Fibroblast of lung (primary cell): ENCODE results near the gene NEUROD2. TPM values are rescaled to one million over a fixed set of nuclear protein-coding genes. Genes with fewer than 3 reads are reported as not detected.

Experiments used
- DNase-seq, 2 donors: peaks; one replicate each; pipeline versions ENCODE4 v3.0.0 to v3.0.0-alpha.2; 2010; ENCODE audit warnings: low read depth in 2 of 2
- H2AFZ ChIP-seq: 2 replicates; pipeline ENCODE4 v1.5.1; 2012; ENCODE audit warnings: low read length, control low read depth, inconsistent platforms
- H3K27ac ChIP-seq: 2 replicates; pipeline ENCODE4 v1.5.1; 2011; ENCODE audit warnings: low read length, control low read depth; ENCODE audit not compliant: insufficient read depth
- H3K27me3 ChIP-seq: 2 replicates; pipeline ENCODE4 v1.5.1; 2011; ENCODE audit warnings: mild to moderate bottlenecking, low read length; ENCODE audit not compliant: control insufficient read depth, insufficient read depth
- H3K36me3 ChIP-seq: 2 replicates; pipeline ENCODE4 v1.5.1; 2011; ENCODE audit warnings: low read length; ENCODE audit not compliant: control insufficient read depth, insufficient read depth
- H3K4me1 ChIP-seq: 2 replicates; pipeline ENCODE4 v1.5.1; 2011; ENCODE audit warnings: low read length; ENCODE audit not compliant: control insufficient read depth, insufficient read depth; ENCODE audit errors: extremely low read depth
- H3K4me2 ChIP-seq: 2 replicates; pipeline ENCODE4 v1.5.1; 2011; ENCODE audit warnings: low read length, control low read depth; ENCODE audit not compliant: insufficient read depth; ENCODE audit errors: extremely low read depth
- H3K4me3 ChIP-seq, 4 experiments: fragments of 200-600 bp in 1 of 4; sonication (generic) in 1 of 4; replicated peaks in 1 of 4; 2 replicates each; pipeline ENCODE4 v1.5.1; 2011 to 2016; ENCODE audit warnings: low read length in 4 of 4, low read depth in 3 of 4, mild to moderate bottlenecking in 3 of 4, control low read depth in 2 of 4, inconsistent platforms in 1 of 4, mixed read lengths in 1 of 4; ENCODE audit not compliant: insufficient read depth in 1 of 4; ENCODE audit errors: control extremely low read depth in 1 of 4
- H3K79me2 ChIP-seq: 2 replicates; pipeline ENCODE4 v1.5.1; 2012; ENCODE audit warnings: mild to moderate bottlenecking, low read length, inconsistent platforms; ENCODE audit not compliant: control insufficient read depth, insufficient read depth
- H3K9ac ChIP-seq: 2 replicates; pipeline ENCODE4 v1.5.1; 2011; ENCODE audit warnings: mild to moderate bottlenecking, low read length, control low read depth; ENCODE audit not compliant: insufficient read depth
- H3K9me3 ChIP-seq: 2 replicates; pipeline ENCODE4 v1.5.1; 2012; ENCODE audit warnings: low read depth, low read length; ENCODE audit not compliant: control insufficient read depth, insufficient read depth
- H4K20me1 ChIP-seq: 2 replicates; pipeline ENCODE4 v1.5.1; 2011; ENCODE audit warnings: low read length; ENCODE audit not compliant: control insufficient read depth, insufficient read depth; ENCODE audit errors: extremely low read depth
- EZH2 ChIP-seq: IDR thresholded peaks from 2 replicates; pipeline ENCODE4 v1.5.1; 2012; ENCODE audit warnings: low read length, control low read depth, mild to moderate bottlenecking; ENCODE audit errors: missing control alignments
- polyA plus RNA-seq, 2 donors: library from polyadenylated mRNA; depleted of rRNA in 1 of 2; stranded (reverse) in 1 of 2; unstranded in 1 of 2; fragments of >200 nt; gene quantifications; 2 replicates each; pipeline ENCODE4 v1.2.1, GENCODE V29; 2011 to 2012; ENCODE audit warnings: missing spikeins in 1 of 2
- total RNA-seq: library from RNA; depleted of rRNA; stranded (reverse); fragments of >200 nt; gene quantifications from 2 replicates; pipeline ENCODE4 v1.2.1, GENCODE V29; 2014
- TF ChIP-seq, protein P1 (sequence below), 2 donors: IDR thresholded peaks in 1 of 2; conservative IDR thresholded peaks in 1 of 2; 1 replicate in 1 of 2; 2 replicates in 1 of 2; pipeline ENCODE4 v1.5.1; 2011 to 2012; ENCODE audit warnings: low read length in 2 of 2, control low read depth in 1 of 2, inconsistent platforms in 1 of 2, low read depth in 1 of 2, mild to moderate bottlenecking in 1 of 2

The NEUROD2 gene
- total and polyA plus RNA-seq, 2 donors (not counting 1 experiment from before 2014, with no cell fraction given) = not detected

DNA sequence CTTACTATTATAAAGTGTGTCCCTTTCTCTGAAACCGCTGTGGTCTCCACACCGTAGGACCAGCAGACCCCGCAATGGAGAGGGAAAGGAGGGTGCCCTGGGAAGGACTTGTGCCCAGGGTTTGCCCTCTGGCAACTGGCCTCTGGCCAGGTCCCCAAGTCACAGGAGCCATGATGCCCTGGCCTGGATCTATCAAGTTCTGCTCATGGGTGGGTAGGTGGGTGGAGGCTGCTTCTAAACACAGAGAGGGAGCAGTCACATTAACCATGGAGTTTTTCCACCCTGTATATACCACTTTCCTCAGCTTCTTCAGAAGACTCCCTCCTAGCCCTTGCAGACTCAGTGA lies 9.4 kb upstream of the NEUROD2 start:
- Histone ChIP-seq H3K9ac (no peak overlapping the region), H4K20me1 (no peaks in the 10 kb centered on the region), H3K4me2 (no peak overlapping the region), H3K4me3 (peak overlapping the region in 2 of 4 experiments; percentile 27 to 59), H3K36me3 (no peaks in the 10 kb centered on the region), H2AFZ (no peak overlapping the region), H3K4me1 (no peaks in the 10 kb centered on the region), H3K27me3 (peaks cover 25% of the 10 kb centered on the region), H3K79me2 (no peaks in the 10 kb centered on the region), H3K27ac (no peak overlapping the region), H3K9me3 (no peaks in the 10 kb centered on the region)
- no peak for DNase-seq
- TF ChIP-seq, protein P1, sequence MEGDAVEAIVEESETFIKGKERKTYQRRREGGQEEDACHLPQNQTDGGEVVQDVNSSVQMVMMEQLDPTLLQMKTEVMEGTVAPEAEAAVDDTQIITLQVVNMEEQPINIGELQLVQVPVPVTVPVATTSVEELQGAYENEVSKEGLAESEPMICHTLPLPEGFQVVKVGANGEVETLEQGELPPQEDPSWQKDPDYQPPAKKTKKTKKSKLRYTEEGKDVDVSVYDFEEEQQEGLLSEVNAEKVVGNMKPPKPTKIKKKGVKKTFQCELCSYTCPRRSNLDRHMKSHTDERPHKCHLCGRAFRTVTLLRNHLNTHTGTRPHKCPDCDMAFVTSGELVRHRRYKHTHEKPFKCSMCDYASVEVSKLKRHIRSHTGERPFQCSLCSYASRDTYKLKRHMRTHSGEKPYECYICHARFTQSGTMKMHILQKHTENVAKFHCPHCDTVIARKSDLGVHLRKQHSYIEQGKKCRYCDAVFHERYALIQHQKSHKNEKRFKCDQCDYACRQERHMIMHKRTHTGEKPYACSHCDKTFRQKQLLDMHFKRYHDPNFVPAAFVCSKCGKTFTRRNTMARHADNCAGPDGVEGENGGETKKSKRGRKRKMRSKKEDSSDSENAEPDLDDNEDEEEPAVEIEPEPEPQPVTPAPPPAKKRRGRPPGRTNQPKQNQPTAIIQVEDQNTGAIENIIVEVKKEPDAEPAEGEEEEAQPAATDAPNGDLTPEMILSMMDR (conservative IDR thresholded peaks at IDR 0.05 in 1 of 2, IDR thresholded peaks at IDR 0.05 in 1 of 2; ENCODE audit: low read depth in 1 of 2, low read length in 2 of 2) = no peak
- no peak for TF ChIP-seq EZH2

DNA sequence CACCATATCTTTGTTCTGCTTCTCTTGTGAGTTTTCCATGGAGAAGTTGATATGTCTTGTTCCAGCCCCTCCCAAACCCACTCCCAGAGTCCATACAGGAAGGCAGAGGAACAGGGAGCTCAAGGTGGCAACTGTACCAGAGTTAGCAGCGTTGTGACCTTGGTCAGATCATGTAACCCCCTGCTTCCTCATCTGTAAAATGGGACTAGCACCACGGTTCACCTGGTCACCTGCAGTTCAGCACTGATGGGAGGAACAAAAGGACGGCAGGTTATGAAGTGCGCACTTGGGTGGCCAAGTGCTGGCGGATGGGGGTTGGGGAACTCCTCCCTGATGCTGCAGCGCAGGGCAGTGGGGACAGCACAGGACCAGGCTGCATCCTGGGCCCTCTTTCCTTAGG lies 7.7 kb upstream of the NEUROD2 start:
- Histone ChIP-seq H2AFZ (no peak overlapping the region), H3K27me3 (peaks cover 21% of the 10 kb centered on the region), H3K9me3 (no peaks in the 10 kb centered on the region), H3K4me2 (no peak overlapping the region), H3K36me3 (no peaks in the 10 kb centered on the region), H3K79me2 (no peaks in the 10 kb centered on the region), H4K20me1 (no peaks in the 10 kb centered on the region), H3K4me1 (no peaks in the 10 kb centered on the region), H3K9ac (no peak overlapping the region), H3K4me3 (no peak overlapping the region), H3K27ac (no peak overlapping the region)
- no peak for DNase-seq
- TF ChIP-seq, protein P1 (conservative IDR thresholded peaks at IDR 0.05 in 1 of 2, IDR thresholded peaks at IDR 0.05 in 1 of 2; ENCODE audit: low read depth in 1 of 2, low read length in 2 of 2) = no peak
- no peak for TF ChIP-seq EZH2

DNA sequence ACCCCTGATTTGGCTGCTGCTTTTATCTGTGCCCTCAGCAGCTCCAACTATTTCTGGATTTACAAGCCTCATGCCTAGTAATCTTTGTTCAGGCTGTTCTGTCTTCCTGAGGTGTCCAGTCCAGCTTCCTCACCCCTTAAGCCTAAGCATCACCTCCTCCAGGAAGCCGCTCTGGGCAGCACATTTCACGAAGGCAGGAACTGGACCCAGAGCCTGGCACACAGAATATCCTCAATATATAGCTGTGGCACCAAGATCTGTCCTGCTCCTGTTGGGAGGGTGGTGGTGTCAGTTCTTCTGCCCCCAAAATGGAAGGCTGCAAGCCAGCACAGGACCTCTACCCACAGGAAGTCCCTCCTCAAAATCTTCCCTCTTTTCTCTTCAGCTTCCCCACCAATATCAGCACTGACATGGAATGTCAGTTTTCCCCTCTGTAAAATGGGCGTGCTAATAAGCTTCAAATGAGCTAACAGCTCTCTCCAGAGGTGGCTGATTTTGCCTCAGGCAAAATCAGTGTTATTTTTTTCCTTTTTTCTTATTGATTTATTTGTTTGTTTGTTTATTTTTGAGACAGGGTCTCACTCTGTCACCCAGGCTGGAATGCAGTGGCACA lies 6.9 kb upstream of the NEUROD2 start:
- H3K27me3 ChIP-seq = peaks cover 21% of the 10 kb centered on the region
- no peak overlapping the region for H2AFZ ChIP-seq
- TF ChIP-seq, protein P1 (conservative IDR thresholded peaks at IDR 0.05 in 1 of 2, IDR thresholded peaks at IDR 0.05 in 1 of 2; ENCODE audit: low read depth in 1 of 2, low read length in 2 of 2) = no peak
- TF ChIP-seq EZH2 = no peak

More for the DNA sequence above, 6.9 kb upstream of the NEUROD2 start:
- H3K9me3 ChIP-seq = no peaks in the 10 kb centered on the region
- no peaks in the 10 kb centered on the region for H4K20me1 ChIP-seq
- no peaks in the 10 kb centered on the region for H3K4me1 ChIP-seq
- H3K4me3 ChIP-seq = no peak overlapping the region
- H3K9ac ChIP-seq = no peak overlapping the region
- H3K27ac ChIP-seq = no peak overlapping the region
- H3K79me2 ChIP-seq = no peaks in the 10 kb centered on the region
- DNase-seq = no peak
- no peaks in the 10 kb centered on the region for H3K36me3 ChIP-seq
- H3K4me2 ChIP-seq = no peak overlapping the region
